ENCODE results near the gene PCCA.

- TF ChIP-seq CTCF (conservative IDR thresholded peaks at IDR 0.05 in 1 of 2, IDR thresholded peaks at IDR 0.05 in 1 of 2; ENCODE audit: low read depth in 1 of 2, low read length in 2 of 2) (no peak), EZH2 (IDR thresholded peaks at IDR 0.05; ENCODE audit: low read length, missing control alignments) (no peak)
These were observed 272.6 kb downstream of the PCCA start for GRCh38 chr13:100361504-100361903.
